ENCODE measurements around the gene TKFC. TPM values are rescaled to one million over a fixed set of nuclear protein-coding genes. Genes with fewer than 3 reads are reported as not detected.

TKFC gene
- total RNA-seq, 1 experiment from 2014 or later: 79.6 TPM

DNA sequence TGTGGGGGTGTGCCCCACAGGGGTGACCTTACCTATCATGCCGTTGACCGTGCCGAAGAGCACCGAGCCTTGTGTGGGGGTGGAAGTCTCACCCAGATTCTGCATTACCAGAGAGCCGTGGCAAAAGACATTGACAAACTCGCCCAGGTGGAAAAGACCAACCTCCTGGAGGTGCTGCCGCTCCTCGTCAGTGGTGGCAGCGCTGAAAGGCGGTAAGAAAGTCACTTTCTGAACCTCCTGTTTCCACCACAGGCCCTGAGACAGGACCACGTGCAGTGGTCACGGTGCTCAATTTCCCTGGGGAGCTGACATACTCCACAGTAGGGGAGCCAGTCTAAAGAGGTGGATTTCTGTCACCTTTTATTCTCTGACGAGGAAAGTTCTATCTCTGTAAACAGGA is 30.5 kb upstream of the TKFC start:
- TF ChIP-seq SIN3A (IDR thresholded peaks at IDR 0.05; ENCODE audit: borderline replicate concordance, insufficient read depth, low read depth, low read length) (no peak), TCF7L2 (IDR thresholded peaks at IDR 0.05; ENCODE audit: low read depth, low read length) (no peak), POLR2AphosphoS5 (IDR thresholded peaks at IDR 0.05; ENCODE audit: low read depth, low read length) (no peak)
- TF ChIP-seq, protein P1, sequence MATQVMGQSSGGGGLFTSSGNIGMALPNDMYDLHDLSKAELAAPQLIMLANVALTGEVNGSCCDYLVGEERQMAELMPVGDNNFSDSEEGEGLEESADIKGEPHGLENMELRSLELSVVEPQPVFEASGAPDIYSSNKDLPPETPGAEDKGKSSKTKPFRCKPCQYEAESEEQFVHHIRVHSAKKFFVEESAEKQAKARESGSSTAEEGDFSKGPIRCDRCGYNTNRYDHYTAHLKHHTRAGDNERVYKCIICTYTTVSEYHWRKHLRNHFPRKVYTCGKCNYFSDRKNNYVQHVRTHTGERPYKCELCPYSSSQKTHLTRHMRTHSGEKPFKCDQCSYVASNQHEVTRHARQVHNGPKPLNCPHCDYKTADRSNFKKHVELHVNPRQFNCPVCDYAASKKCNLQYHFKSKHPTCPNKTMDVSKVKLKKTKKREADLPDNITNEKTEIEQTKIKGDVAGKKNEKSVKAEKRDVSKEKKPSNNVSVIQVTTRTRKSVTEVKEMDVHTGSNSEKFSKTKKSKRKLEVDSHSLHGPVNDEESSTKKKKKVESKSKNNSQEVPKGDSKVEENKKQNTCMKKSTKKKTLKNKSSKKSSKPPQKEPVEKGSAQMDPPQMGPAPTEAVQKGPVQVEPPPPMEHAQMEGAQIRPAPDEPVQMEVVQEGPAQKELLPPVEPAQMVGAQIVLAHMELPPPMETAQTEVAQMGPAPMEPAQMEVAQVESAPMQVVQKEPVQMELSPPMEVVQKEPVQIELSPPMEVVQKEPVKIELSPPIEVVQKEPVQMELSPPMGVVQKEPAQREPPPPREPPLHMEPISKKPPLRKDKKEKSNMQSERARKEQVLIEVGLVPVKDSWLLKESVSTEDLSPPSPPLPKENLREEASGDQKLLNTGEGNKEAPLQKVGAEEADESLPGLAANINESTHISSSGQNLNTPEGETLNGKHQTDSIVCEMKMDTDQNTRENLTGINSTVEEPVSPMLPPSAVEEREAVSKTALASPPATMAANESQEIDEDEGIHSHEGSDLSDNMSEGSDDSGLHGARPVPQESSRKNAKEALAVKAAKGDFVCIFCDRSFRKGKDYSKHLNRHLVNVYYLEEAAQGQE (IDR thresholded peaks at IDR 0.05; ENCODE audit: insufficient read depth in 1 of 2, low read depth in 2 of 2, low read length in 1 of 2): no peak
- TF ChIP-seq, protein P2, sequence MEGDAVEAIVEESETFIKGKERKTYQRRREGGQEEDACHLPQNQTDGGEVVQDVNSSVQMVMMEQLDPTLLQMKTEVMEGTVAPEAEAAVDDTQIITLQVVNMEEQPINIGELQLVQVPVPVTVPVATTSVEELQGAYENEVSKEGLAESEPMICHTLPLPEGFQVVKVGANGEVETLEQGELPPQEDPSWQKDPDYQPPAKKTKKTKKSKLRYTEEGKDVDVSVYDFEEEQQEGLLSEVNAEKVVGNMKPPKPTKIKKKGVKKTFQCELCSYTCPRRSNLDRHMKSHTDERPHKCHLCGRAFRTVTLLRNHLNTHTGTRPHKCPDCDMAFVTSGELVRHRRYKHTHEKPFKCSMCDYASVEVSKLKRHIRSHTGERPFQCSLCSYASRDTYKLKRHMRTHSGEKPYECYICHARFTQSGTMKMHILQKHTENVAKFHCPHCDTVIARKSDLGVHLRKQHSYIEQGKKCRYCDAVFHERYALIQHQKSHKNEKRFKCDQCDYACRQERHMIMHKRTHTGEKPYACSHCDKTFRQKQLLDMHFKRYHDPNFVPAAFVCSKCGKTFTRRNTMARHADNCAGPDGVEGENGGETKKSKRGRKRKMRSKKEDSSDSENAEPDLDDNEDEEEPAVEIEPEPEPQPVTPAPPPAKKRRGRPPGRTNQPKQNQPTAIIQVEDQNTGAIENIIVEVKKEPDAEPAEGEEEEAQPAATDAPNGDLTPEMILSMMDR (IDR thresholded peaks at IDR 0.05): no peak
- no peak overlapping the region for H3K4me3 ChIP-seq (ENCODE audit: low read depth in 2 of 2, low read length in 2 of 2)
- ATAC-seq (no peak), DNase-seq (ENCODE audit: low read depth, low spot score) (no peak)
- intact Hi-C loops (cut with micrococcal nuclease; ENCODE audit: unreplicated experiment): no loop called here
- no peaks in the 10 kb centered on the region for H3K27me3 ChIP-seq (ENCODE audit: control insufficient read depth, insufficient read depth, low read length)
- H3K4me1 ChIP-seq (ENCODE audit: control insufficient read depth, insufficient read depth, low read length): no peaks in the 10 kb centered on the region
- ChIA-PET POLR2A (interaction anchor here (0.5 kb wide), 1 partner anchor 12 kb away, joined by 17 read pairs; no protein-coding TSS in a partner anchor), CTCF (no interaction called here)
- no peak overlapping the region for H3K27ac ChIP-seq (ENCODE audit: low read length)
- H3K36me3 ChIP-seq (ENCODE audit: control insufficient read depth, insufficient read depth, low read length): peaks cover 28% of the 10 kb centered on the region
- in situ Hi-C loops (cut with HindIII; ENCODE audit: low pct_unique_long_range_greater_than_20kb, low sequenced_read_pairs): no loop called here
- BruUV-seq (replicated peaks): no TSS peak
- H3K9me3 ChIP-seq (ENCODE audit: control insufficient read depth, insufficient read depth, low read depth, low read length): no peaks in the 10 kb centered on the region

DNA sequence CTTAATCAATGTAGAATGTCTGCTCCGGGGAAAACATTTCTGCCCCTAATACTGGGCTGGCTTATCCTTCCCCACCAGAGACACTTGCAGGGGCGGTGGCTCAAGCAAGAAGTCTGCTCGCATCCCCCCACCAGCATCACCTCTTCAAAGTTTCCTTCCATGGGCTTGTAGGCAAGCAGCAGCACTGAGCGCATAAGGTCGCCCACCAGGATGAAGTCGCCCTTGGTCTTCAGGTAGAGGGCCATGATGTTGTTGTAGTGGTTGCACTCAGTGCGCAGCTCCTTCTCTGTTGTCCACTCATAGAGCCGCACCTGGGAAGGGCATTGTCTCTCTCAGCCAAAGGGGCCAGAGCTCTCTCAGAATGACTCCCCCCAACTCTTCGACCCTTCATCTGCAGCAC is 29.3 kb upstream of the TKFC start:
- intact Hi-C loops (cut with micrococcal nuclease; ENCODE audit: unreplicated experiment): no loop called here
- Histone ChIP-seq H3K4me3 (ENCODE audit: low read depth in 2 of 2, low read length in 2 of 2) (no peak overlapping the region), H3K4me1 (ENCODE audit: control insufficient read depth, insufficient read depth, low read length) (no peaks in the 10 kb centered on the region), H3K27ac (ENCODE audit: low read length) (no peak overlapping the region), H3K27me3 (ENCODE audit: control insufficient read depth, insufficient read depth, low read length) (no peaks in the 10 kb centered on the region), H3K9me3 (ENCODE audit: control insufficient read depth, insufficient read depth, low read depth, low read length) (no peaks in the 10 kb centered on the region), H3K36me3 (ENCODE audit: control insufficient read depth, insufficient read depth, low read length) (peaks cover 30% of the 10 kb centered on the region)
- in situ Hi-C loops (cut with HindIII; ENCODE audit: low pct_unique_long_range_greater_than_20kb, low sequenced_read_pairs): no loop called here
- no peak for TF ChIP-seq POLR2AphosphoS5 (IDR thresholded peaks at IDR 0.05; ENCODE audit: low read depth, low read length)
- TF ChIP-seq SIN3A (IDR thresholded peaks at IDR 0.05; ENCODE audit: borderline replicate concordance, insufficient read depth, low read depth, low read length): no peak
- TF ChIP-seq, protein P2 (IDR thresholded peaks at IDR 0.05): no peak
- TF ChIP-seq, protein P1 (IDR thresholded peaks at IDR 0.05; ENCODE audit: insufficient read depth in 1 of 2, low read depth in 2 of 2, low read length in 1 of 2): no peak
- TF ChIP-seq TCF7L2 (IDR thresholded peaks at IDR 0.05; ENCODE audit: low read depth, low read length): no peak
- ChIA-PET CTCF (interaction anchor here (0.6 kb wide), 1 partner anchor 75 kb away, joined by 4 read pairs; no protein-coding TSS in a partner anchor), POLR2A (no interaction called here)
- no TSS peak for BruUV-seq (replicated peaks)
- no peak for DNase-seq (ENCODE audit: low read depth, low spot score)
- no peak for ATAC-seq
